Suprapubic skin (tissue), 4 donors: Measurements from ENCODE around the gene CHEK1. TPM values are rescaled to one million over a fixed set of nuclear protein-coding genes. Genes with fewer than 3 reads are reported as not detected.

ENCODE experiments used
- DNase-seq, 2 donors: peaks; one replicate each; pipeline ENCODE4 v3.0.0-alpha.2; 2019; ENCODE audit warnings: low spot score in 2 of 2
- H3K27ac ChIP-seq: fragments of 200-600 bp; sonication (generic); one replicate; pipeline ENCODE4 v1.5.1; 2019
- H3K27me3 ChIP-seq: fragments of 200-600 bp; sonication (generic); one replicate; pipeline ENCODE4 v1.5.1; 2019
- H3K36me3 ChIP-seq: fragments of 200-600 bp; sonication (generic); one replicate; pipeline ENCODE4 v1.5.1; 2019
- H3K4me1 ChIP-seq: fragments of 200-600 bp; sonication (generic); one replicate; pipeline ENCODE4 v1.5.1; 2019
- H3K4me3 ChIP-seq: fragments of 200-600 bp; sonication (generic); one replicate; pipeline ENCODE4 v1.5.1; 2019; ENCODE audit warnings: mild to moderate bottlenecking
- H3K9me3 ChIP-seq: fragments of 200-600 bp; sonication (generic); one replicate; pipeline ENCODE4 v1.5.1; 2019
- CTCF ChIP-seq, 2 donors: fragments of 200-600 bp in 1 of 2; fragments of 450-650 bp in 1 of 2; sonication (generic) in 1 of 2; IDR thresholded peaks; one replicate each; pipeline ENCODE4 v1.5.1; 2016 to 2019; ENCODE audit warnings: antibody characterized with exemption in 2 of 2, mild to moderate bottlenecking in 1 of 2, moderate library complexity in 1 of 2
- EP300 ChIP-seq: sonication (generic); formaldehyde crosslinking; IDR thresholded peaks from one replicate; pipeline ENCODE4 v1.6.1; 2017; ENCODE audit warnings: antibody characterized with exemption
- POLR2A ChIP-seq, 2 donors: fragments of 450-650 bp; IDR thresholded peaks; one replicate each; pipeline ENCODE4 v1.6.1; 2017; ENCODE audit warnings: antibody characterized with exemption in 2 of 2, mild to moderate bottlenecking in 2 of 2, moderate library complexity in 2 of 2
- POLR2AphosphoS5 ChIP-seq, 3 donors: sonication (generic); formaldehyde crosslinking; IDR thresholded peaks; one replicate each; pipeline ENCODE4 v1.6.1; 2017; ENCODE audit warnings: antibody characterized with exemption in 3 of 3
- WGBS: methylation state at CpG from one replicate; pipeline ENCODE4 v1.1.5; 2018; 5-methylcytosine and 5-hydroxymethylcytosine counted together
- total RNA-seq, 4 donors: library from RNA; depleted of rRNA; stranded (reverse); fragments of >200 nt; gene quantifications; one replicate each; pipeline ENCODE4 v1.1.0, GENCODE V29; 2016

The CHEK1 gene
- total RNA-seq, 4 donors from 2014 or later: 2.5 to 4.0 (median 3.5) TPM

GRCh38 chr11:125689274-125689859 lies 64.4 kb downstream of the CHEK1 start:
- Histone ChIP-seq H3K4me3 (no peak overlapping the region), H3K4me1 (no peaks in the 10 kb centered on the region), H3K36me3 (no peaks in the 10 kb centered on the region), H3K9me3 (no peaks in the 10 kb centered on the region), H3K27ac (no peak overlapping the region), H3K27me3 (no peaks in the 10 kb centered on the region)
- WGBS: 77% methylated on average over 6 of the region's 6 CpGs
- TF ChIP-seq POLR2A (IDR thresholded peaks at IDR 0.05) (no peak), CTCF (IDR thresholded peaks at IDR 0.05) (no peak), POLR2AphosphoS5 (IDR thresholded peaks at IDR 0.05) (no peak), EP300 (no peak)
- DNase-seq: no peak

DNA sequence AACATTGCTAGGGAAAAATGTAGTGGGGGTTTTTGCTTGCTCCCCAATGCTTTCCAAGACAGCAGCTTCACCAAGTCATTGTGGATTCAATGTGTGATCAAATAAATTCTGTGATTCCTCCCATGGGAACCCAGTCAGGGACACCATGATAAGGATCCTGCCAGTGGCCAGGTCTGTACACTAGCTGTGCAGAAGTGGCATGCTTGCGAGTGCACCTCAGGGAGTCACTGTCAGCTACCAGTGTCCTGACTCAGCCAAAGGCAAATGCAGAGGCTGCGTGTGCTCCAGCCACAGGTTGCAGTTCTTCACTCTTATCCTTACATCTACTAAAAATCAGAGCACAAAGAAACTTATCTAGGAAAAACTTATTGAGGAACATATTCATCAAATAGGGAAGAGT lies 65.0 kb downstream of the CHEK1 start:
- H3K27me3 ChIP-seq: no peaks in the 10 kb centered on the region
- no peaks in the 10 kb centered on the region for H3K9me3 ChIP-seq
- no peak for DNase-seq
- no peak overlapping the region for H3K4me3 ChIP-seq
- no peaks in the 10 kb centered on the region for H3K36me3 ChIP-seq
- no peaks in the 10 kb centered on the region for H3K4me1 ChIP-seq
- TF ChIP-seq POLR2A (IDR thresholded peaks at IDR 0.05) (no peak), POLR2AphosphoS5 (IDR thresholded peaks at IDR 0.05) (no peak), CTCF (IDR thresholded peaks at IDR 0.05) (no peak), EP300 (no peak)
- H3K27ac ChIP-seq: no peak overlapping the region
- WGBS: 85% methylated on average over 2 of the region's 2 CpGs

- no peaks in the 10 kb centered on the region for H3K4me1 ChIP-seq
- no peak overlapping the region for H3K4me3 ChIP-seq
- peaks cover 2% of the 10 kb centered on the region for H3K9me3 ChIP-seq
- H3K36me3 ChIP-seq: no peaks in the 10 kb centered on the region
- 83% methylated on average over 5 of the region's 5 CpGs for WGBS
- H3K27ac ChIP-seq: no peak overlapping the region
- TF ChIP-seq EP300 (no peak), POLR2AphosphoS5 (IDR thresholded peaks at IDR 0.05) (no peak), POLR2A (IDR thresholded peaks at IDR 0.05) (no peak), CTCF (IDR thresholded peaks at IDR 0.05) (no peak)
- no peak for DNase-seq
- no peaks in the 10 kb centered on the region for H3K27me3 ChIP-seq
These were observed 67.9 kb downstream of the CHEK1 start for GRCh38 chr11:125692887-125693286.

DNA sequence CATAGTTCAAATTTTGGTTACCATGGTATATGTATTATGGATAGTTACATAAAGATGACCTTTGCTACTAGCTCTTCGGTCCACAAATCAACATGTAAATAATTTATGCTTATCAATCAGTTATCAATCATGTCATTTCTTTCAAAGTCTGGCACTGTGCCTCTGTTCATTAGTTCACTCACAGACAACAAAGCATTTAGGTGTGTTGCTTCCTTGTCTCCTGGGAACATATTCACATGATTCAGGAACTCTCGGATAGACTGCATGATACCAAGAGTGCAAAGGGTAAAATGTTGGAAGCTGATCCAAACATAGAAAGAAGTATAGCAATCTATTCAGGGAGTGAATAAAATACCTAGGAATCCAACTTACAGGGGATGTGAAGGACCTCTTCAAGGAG lies 70.0 kb downstream of the CHEK1 start:
- 83% methylated on average over 2 of the region's 2 CpGs for WGBS

More for the DNA sequence above, 70.0 kb downstream of the CHEK1 start:
- no peaks in the 10 kb centered on the region for H3K27me3 ChIP-seq
- TF ChIP-seq CTCF (IDR thresholded peaks at IDR 0.05): no peak
- TF ChIP-seq POLR2AphosphoS5 (IDR thresholded peaks at IDR 0.05): no peak
- H3K27ac ChIP-seq: no peak overlapping the region
- no peaks in the 10 kb centered on the region for H3K36me3 ChIP-seq
- H3K9me3 ChIP-seq: peaks cover 2% of the 10 kb centered on the region
- no peaks in the 10 kb centered on the region for H3K4me1 ChIP-seq
- no peak overlapping the region for H3K4me3 ChIP-seq
- DNase-seq: no peak
